ENCODE measurements around the gene EPHA1.

GRCh38 chr7:143361552-143362130, 47.0 kb downstream of the EPHA1 start:
- TF ChIP-seq CTCF (conservative IDR thresholded peaks at IDR 0.05; ENCODE audit: low read length): no peak
- TF ChIP-seq EZH2phosphoT487 (IDR thresholded peaks at IDR 0.05; ENCODE audit: borderline replicate concordance): no peak
